IMR-90 (cell line): ENCODE measurements around the gene CRYBG3. TPM values are rescaled to one million over a fixed set of nuclear protein-coding genes. Genes with fewer than 3 reads are reported as not detected.
A peak's percentile ranks its signal among the peaks of the same experiment; 100 is the strongest.
"Not testable (repeated sequence)": the region's sequence is repeated elsewhere in the genome, so short reads cannot be mapped to it uniquely, and the experiment has no call there.

Experiments
- ATAC-seq: fragments of 200-7000 bp; cut with Tn5 transposase; 2 replicates; pipeline ENCODE4 v1.9.1; 2020; ENCODE audit warnings: low read depth, mild to moderate bottlenecking, moderate library complexity
- BruUV-seq: library from RNA; stranded (reverse); fragments of 400-500 nt; replicated peaks from 2 replicates; lab custom pipeline; 2021; lab: Mats Ljungman, UMichigan
- CTCF ChIA-PET: fragments of 300-600 bp; formaldehyde crosslinking; extraction: SDS; loops from one replicate; lab custom pipeline; 2021; ENCODE audit warnings: antibody characterized with exemption; lab: Yijun Ruan, JAX
- POLR2A ChIA-PET: fragments of 300-600 bp; sonication (Branson Sonifier 250); formaldehyde crosslinking; loops from one replicate; lab custom pipeline; 2022; ENCODE audit warnings: antibody characterized with exemption; ENCODE audit not compliant: unreplicated experiment; lab: Charles Lee
- DNase-seq: peaks from one replicate; pipeline ENCODE4 v3.0.0; 2013
- H2AFZ ChIP-seq: replicated peaks from 2 replicates; pipeline ENCODE3; 2013; ENCODE audit warnings: low read length, mild to moderate bottlenecking; ENCODE audit not compliant: poor library complexity
- H2AK5ac ChIP-seq: 2 replicates; pipeline ENCODE4 v1.6.1; 2013; ENCODE audit warnings: low read depth, low read length, inconsistent platforms
- H2AK9ac ChIP-seq: replicated peaks from 2 replicates; pipeline ENCODE3; 2013; ENCODE audit warnings: mild to moderate bottlenecking, low read depth, low read length, moderate library complexity; ENCODE audit not compliant: poor library complexity
- H2BK120ac ChIP-seq: 2 replicates; pipeline ENCODE4 v1.6.1; 2013; ENCODE audit warnings: low read depth, low read length, inconsistent platforms
- H2BK15ac ChIP-seq: 3 replicates; pipeline ENCODE4 v1.6.1; 2013; ENCODE audit warnings: low read depth, low read length, inconsistent platforms
- H2BK20ac ChIP-seq: 2 replicates; pipeline ENCODE4 v1.6.1; 2013; ENCODE audit warnings: low read depth, mild to moderate bottlenecking, inconsistent platforms, low read length, moderate library complexity
- H2BK5ac ChIP-seq: 2 replicates; pipeline ENCODE4 v1.6.1; 2013; ENCODE audit warnings: mild to moderate bottlenecking, low read depth, low read length, inconsistent platforms; ENCODE audit not compliant: poor library complexity, severe bottlenecking
- H3K14ac ChIP-seq: replicated peaks from 2 replicates; pipeline ENCODE4 v1.6.1; 2013; ENCODE audit warnings: low read depth, low read length, inconsistent platforms
- H3K18ac ChIP-seq: 2 replicates; pipeline ENCODE4 v1.6.1; 2013; ENCODE audit warnings: low read depth, low read length, control low read depth
- H3K23ac ChIP-seq: 2 replicates; pipeline ENCODE4 v1.6.1; 2013; ENCODE audit warnings: low read depth, low read length, inconsistent platforms
- H3K27ac ChIP-seq: 2 replicates; pipeline ENCODE4 v1.5.1; 2013; ENCODE audit warnings: mild to moderate bottlenecking, control low read depth, low read length; ENCODE audit not compliant: insufficient read depth
- H3K27me3 ChIP-seq: 2 replicates; pipeline ENCODE4 v1.6.1; 2013; ENCODE audit warnings: low read length; ENCODE audit not compliant: control insufficient read depth, insufficient read depth
- H3K36me3 ChIP-seq: 2 replicates; pipeline ENCODE4 v1.6.1; 2013; ENCODE audit warnings: low read length, mixed read lengths; ENCODE audit not compliant: control insufficient read depth, insufficient read depth
- H3K4ac ChIP-seq: 2 replicates; pipeline ENCODE4 v1.6.1; 2013; ENCODE audit warnings: low read depth, low read length, inconsistent platforms
- H3K4me1 ChIP-seq: 2 replicates; pipeline ENCODE4 v1.6.1; 2013; ENCODE audit warnings: low read length, mixed read lengths; ENCODE audit not compliant: control insufficient read depth, insufficient read depth
- H3K4me2 ChIP-seq: 2 replicates; pipeline ENCODE4 v1.6.1; 2013; ENCODE audit warnings: low read depth, mild to moderate bottlenecking, control low read depth, low read length, moderate library complexity
- H3K4me3 ChIP-seq: 2 replicates; pipeline ENCODE4 v1.5.1; 2013; ENCODE audit warnings: low read depth, mild to moderate bottlenecking, control low read depth, low read length, moderate library complexity; ENCODE audit not compliant: insufficient read depth
- H3K56ac ChIP-seq: 2 replicates; pipeline ENCODE4 v1.6.1; 2013; ENCODE audit warnings: low read length, inconsistent platforms; ENCODE audit not compliant: insufficient read depth; ENCODE audit errors: extremely low read depth
- H3K79me1 ChIP-seq, 2 experiments: 2 replicates each; pipeline ENCODE4 v1.6.1; 2013; ENCODE audit warnings: low read length in 2 of 2, inconsistent platforms in 1 of 2, low read depth in 1 of 2
- H3K9ac ChIP-seq: 2 replicates; pipeline ENCODE4 v1.6.1; 2013; ENCODE audit warnings: low read depth, low read length, control low read depth
- H3K9me1 ChIP-seq: 2 replicates; pipeline ENCODE4 v1.6.1; 2013; ENCODE audit warnings: low read length, inconsistent platforms; ENCODE audit not compliant: insufficient read depth
- H3K9me3 ChIP-seq: 2 replicates; pipeline ENCODE4 v1.6.1; 2013; ENCODE audit warnings: low read length; ENCODE audit not compliant: control insufficient read depth, insufficient read depth
- H4K20me1 ChIP-seq: 2 replicates; pipeline ENCODE4 v1.6.1; 2013; ENCODE audit warnings: low read length, inconsistent platforms; ENCODE audit not compliant: insufficient read depth
- H4K5ac ChIP-seq: 2 replicates; pipeline ENCODE4 v1.6.1; 2013; ENCODE audit warnings: mild to moderate bottlenecking, low read depth, low read length, control low read depth
- H4K8ac ChIP-seq, 2 experiments: 2 replicates each; pipeline ENCODE4 v1.6.1; 2013; ENCODE audit warnings: low read depth in 2 of 2, low read length in 2 of 2, control low read depth in 1 of 2, inconsistent platforms in 1 of 2
- H4K91ac ChIP-seq: 2 replicates; pipeline ENCODE4 v1.6.1; 2013; ENCODE audit warnings: low read depth, low read length, inconsistent platforms; ENCODE audit not compliant: insufficient read depth
- MXI1 ChIP-seq: IDR thresholded peaks from 2 replicates; pipeline ENCODE4 v1.6.1; 2012; ENCODE audit warnings: low read depth, mild to moderate bottlenecking, low read length, moderate library complexity, borderline replicate concordance
- SMC3 ChIP-seq: fragments of 150-350 bp; IDR thresholded peaks from 2 replicates; pipeline ENCODE4 v1.6.1; 2016; ENCODE audit warnings: low read depth, mild to moderate bottlenecking, antibody characterized with exemption, low read length, moderate library complexity
- WGBS, 2 experiments: methylation state at CpG; one replicate each; pipeline versions ENCODE4 v1.1.5 to v1.1.7; 2013; ENCODE audit warnings: missing lambda C conversion rate in 2 of 2; ENCODE audit not compliant: insufficient read length in 1 of 2; ENCODE audit errors: extremely low coverage in 2 of 2; 5-methylcytosine and 5-hydroxymethylcytosine counted together
- dilution Hi-C: fragments of 300-500 bp; cut with HindIII; formaldehyde crosslinking; loops from one replicate; pipeline ENCODE4 v1.14.3; 2018; ENCODE audit warnings: low sequenced_read_pairs; ENCODE audit not compliant: unreplicated experiment
- in situ Hi-C: fragments of 300-500 bp; cut with MboI; formaldehyde crosslinking; loops from 3 replicates; pipeline ENCODE4 v1.14.3; 2019; ENCODE audit warnings: low sequenced_read_pairs, inconsistent platforms, mixed read lengths
- intact Hi-C: fragments of 100-400 bp; cut with micrococcal nuclease; formaldehyde crosslinking; loops from 2 replicates; pipeline ENCODE4 v1.10.0; 2022
- polyA plus RNA-seq, 3 experiments: library from polyadenylated mRNA; depleted of rRNA; stranded (reverse); fragments of >200 nt; gene quantifications; 2 replicates each; pipeline ENCODE4 v1.2.3, GENCODE V29; 2012; ENCODE audit warnings: low replicate concordance in 1 of 3
- total RNA-seq: library from RNA; depleted of rRNA; stranded (reverse); fragments of >200 nt; gene quantifications from 2 replicates; pipeline ENCODE4 v1.2.3, GENCODE V29; 2012
- TF ChIP-seq, protein P1 (sequence below): fragments of 150-350 bp; IDR thresholded peaks from 2 replicates; pipeline ENCODE4 v1.6.1; 2016; ENCODE audit warnings: low read depth, mild to moderate bottlenecking, low read length, moderate library complexity, borderline replicate concordance

CRYBG3 gene
- total and polyA plus RNA-seq, 2 of the 4 experiments (the other 2 are of a cell fraction) = 4.9 to 26.2 TPM

DNA sequence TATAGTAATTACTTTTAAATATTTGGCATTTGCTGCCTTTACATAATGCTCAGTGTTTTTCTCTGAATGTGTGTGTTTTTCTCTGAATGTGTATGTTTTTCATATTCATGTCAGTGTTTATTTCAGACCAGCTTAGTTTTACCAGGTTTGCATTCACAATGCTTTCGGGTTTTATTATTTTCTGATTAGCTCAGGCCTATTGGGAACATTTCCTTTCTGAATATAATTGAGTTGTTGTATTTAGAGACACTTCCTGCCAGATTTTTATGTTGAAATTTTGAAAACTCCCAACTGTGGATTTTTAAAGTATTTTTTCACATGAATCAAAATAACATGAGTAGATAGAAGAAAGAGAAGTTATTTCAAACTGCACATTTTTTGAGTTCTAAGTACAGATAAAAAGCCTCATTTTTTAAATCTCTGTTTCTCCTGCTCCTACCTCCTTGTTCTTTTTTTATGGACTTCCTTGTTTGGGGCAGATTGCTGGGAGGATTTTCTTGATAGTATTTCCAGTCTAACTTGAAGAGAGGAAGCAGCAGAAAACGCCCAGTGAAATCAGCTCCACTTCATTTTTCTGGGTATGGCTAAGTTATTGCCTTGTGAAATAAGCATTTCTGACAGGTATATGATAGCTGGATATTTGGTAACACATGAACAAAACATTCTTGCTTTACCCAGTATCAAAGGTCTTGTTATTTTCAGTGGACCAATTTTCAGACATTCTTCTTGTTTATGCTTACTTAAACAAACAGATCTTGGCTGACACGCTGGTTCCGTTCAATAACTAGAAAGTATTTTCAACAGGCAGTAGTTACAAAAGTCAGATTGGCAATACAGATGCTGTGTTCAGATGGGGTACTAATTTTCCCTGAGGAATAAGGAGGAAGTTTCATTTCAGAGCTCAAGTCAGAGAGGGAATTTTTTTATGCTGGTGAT lies 79.8 kb downstream of the CRYBG3 start:
- H3K27ac ChIP-seq = no peak overlapping the region
- H4K5ac ChIP-seq = no peak overlapping the region
- H3K4ac ChIP-seq = no peak overlapping the region
- intact Hi-C loops (no loop called here), in situ Hi-C loops (no loop called here), dilution Hi-C loops (no loop called here)
- H2AK9ac ChIP-seq = no peak overlapping the region
- no peak overlapping the region for H2AK5ac ChIP-seq
- no peak for TF ChIP-seq SMC3
- TF ChIP-seq, protein P1, sequence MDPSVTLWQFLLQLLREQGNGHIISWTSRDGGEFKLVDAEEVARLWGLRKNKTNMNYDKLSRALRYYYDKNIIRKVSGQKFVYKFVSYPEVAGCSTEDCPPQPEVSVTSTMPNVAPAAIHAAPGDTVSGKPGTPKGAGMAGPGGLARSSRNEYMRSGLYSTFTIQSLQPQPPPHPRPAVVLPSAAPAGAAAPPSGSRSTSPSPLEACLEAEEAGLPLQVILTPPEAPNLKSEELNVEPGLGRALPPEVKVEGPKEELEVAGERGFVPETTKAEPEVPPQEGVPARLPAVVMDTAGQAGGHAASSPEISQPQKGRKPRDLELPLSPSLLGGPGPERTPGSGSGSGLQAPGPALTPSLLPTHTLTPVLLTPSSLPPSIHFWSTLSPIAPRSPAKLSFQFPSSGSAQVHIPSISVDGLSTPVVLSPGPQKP = no peak
- no peak for TF ChIP-seq MXI1
- no CpG with 5 or more reads among the region's 4 CpGs for WGBS, 2 experiments
- ATAC-seq (peak; percentile 29), DNase-seq (no peak)
- no peak overlapping the region for H3K23ac ChIP-seq
- H3K36me3 ChIP-seq = peaks cover 2% of the 10 kb centered on the region; the same call in 1 of the 2 replicates
- BruUV-seq = no TSS peak
- no peaks in the 10 kb centered on the region for H3K9me1 ChIP-seq
- no peak overlapping the region for H3K4me2 ChIP-seq
- H3K27me3 ChIP-seq = no peaks in the 10 kb centered on the region
- no peak overlapping the region for H3K14ac ChIP-seq
- H2BK20ac ChIP-seq = no peak overlapping the region
- H4K91ac ChIP-seq = no peak overlapping the region
- no peak overlapping the region for H2BK5ac ChIP-seq
- no peak overlapping the region for H3K56ac ChIP-seq
- 0 out of 2 replicates have a peak, but pooled peaks cover 3% of the 10 kb centered on the region for H3K4me1 ChIP-seq
- H2BK15ac ChIP-seq = no peak overlapping the region
- H3K79me1 ChIP-seq = no peaks in the 10 kb centered on the region
- H2BK120ac ChIP-seq = no peak overlapping the region
- no peak overlapping the region for H3K18ac ChIP-seq
- H4K20me1 ChIP-seq = no peaks in the 10 kb centered on the region
- POLR2A ChIA-PET = no interaction called here
- no peaks in the 10 kb centered on the region for H3K9me3 ChIP-seq
- H4K8ac ChIP-seq = no peak overlapping the region
- no peak overlapping the region for H2AFZ ChIP-seq
- CTCF ChIA-PET = no interaction called here
- H3K9ac ChIP-seq = no peak overlapping the region
- H3K4me3 ChIP-seq = no peak overlapping the region

DNA sequence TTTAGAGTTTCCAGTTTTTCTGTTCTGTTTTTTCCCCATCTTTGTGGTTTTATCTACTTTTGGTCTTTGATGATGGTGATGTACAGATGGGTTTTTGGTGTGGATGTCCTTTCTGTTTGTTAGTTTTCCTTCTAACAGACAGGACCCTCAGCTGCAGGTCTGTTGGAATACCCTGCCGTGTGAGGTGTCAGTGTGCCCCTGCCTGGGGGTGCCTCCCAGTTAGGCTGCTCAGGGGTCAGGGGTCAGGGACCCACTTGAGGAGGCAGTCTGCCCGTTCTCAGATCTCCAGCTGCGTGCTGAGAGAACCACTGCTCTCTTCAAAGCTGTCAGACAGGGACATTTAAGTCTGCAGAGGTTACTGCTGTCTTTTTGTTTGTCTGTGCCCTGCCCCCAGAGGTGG lies 88.0 kb downstream of the CRYBG3 start:
- H3K4ac ChIP-seq, H3K18ac ChIP-seq, CTCF ChIA-PET, DNase-seq, H3K23ac ChIP-seq, H3K14ac ChIP-seq, H3K36me3 ChIP-seq, H3K27me3 ChIP-seq, H4K5ac ChIP-seq, H3K9me1 ChIP-seq, POLR2A ChIA-PET, H3K4me3 ChIP-seq, intact Hi-C loops, in situ Hi-C loops, ATAC-seq, H4K20me1 ChIP-seq, H2BK20ac ChIP-seq, H3K4me1 ChIP-seq, H4K91ac ChIP-seq, H2AK9ac ChIP-seq, H3K27ac ChIP-seq, BruUV-seq, H2BK5ac ChIP-seq, H3K4me2 ChIP-seq, H3K56ac ChIP-seq, dilution Hi-C loops, H3K9ac ChIP-seq, H4K8ac ChIP-seq, H3K9me3 ChIP-seq, H3K79me1 ChIP-seq, H2BK120ac ChIP-seq, H2AFZ ChIP-seq, H2AK5ac ChIP-seq, H2BK15ac ChIP-seq: not testable (repeated sequence)
- WGBS, 2 experiments = no CpG with 5 or more reads among the region's 3 CpGs
